Neural crest cell (in vitro differentiated cells): ENCODE results near the gene RDH5. TPM values are rescaled to one million over a fixed set of nuclear protein-coding genes. Genes with fewer than 3 reads are reported as not detected.
A peak's percentile ranks its signal among the peaks of the same experiment; 100 is the strongest.

ENCODE experiments used
- DNase-seq: peaks from one replicate; pipeline ENCODE4 v3.0.0; 2021; ENCODE audit warnings: low read depth, mixed read lengths, low spot score
- H3K27ac Mint-ChIP-seq: one replicate; pipeline ENCODE4 v1.8.0; 2021; ENCODE audit warnings: mild to moderate bottlenecking, mixed read lengths; ENCODE audit not compliant: unreplicated experiment
- H3K27me3 Mint-ChIP-seq: 2 replicates; pipeline ENCODE4 v1.8.0; 2021; ENCODE audit warnings: low read depth, mild to moderate bottlenecking, mixed read lengths
- H3K36me3 Mint-ChIP-seq: 2 replicates; pipeline ENCODE4 v1.8.0; 2021; ENCODE audit warnings: low read depth, mild to moderate bottlenecking, mixed read lengths
- H3K4me1 Mint-ChIP-seq: 2 replicates; pipeline ENCODE4 v1.8.0; 2021; ENCODE audit warnings: mixed read lengths
- H3K4me3 Mint-ChIP-seq: one replicate; pipeline ENCODE4 v1.8.0; 2021; ENCODE audit warnings: mild to moderate bottlenecking, mixed read lengths
- H3K9me3 Mint-ChIP-seq: 2 replicates; pipeline ENCODE4 v1.8.0; 2021; ENCODE audit warnings: mixed read lengths
- CTCF ChIP-seq: fragments of 200-600 bp; sonication (generic); conservative IDR thresholded peaks from 2 replicates; pipeline ENCODE4 v1.5.0; 2021; ENCODE audit warnings: antibody characterized with exemption, mild to moderate bottlenecking
- total RNA-seq: library from RNA; stranded (reverse); gene quantifications from 2 replicates; pipeline ENCODE4 v1.2.1, GENCODE V29; 2021

The RDH5 gene
- total RNA-seq, 1 donor from 2014 or later: 14.2 TPM

DNA sequence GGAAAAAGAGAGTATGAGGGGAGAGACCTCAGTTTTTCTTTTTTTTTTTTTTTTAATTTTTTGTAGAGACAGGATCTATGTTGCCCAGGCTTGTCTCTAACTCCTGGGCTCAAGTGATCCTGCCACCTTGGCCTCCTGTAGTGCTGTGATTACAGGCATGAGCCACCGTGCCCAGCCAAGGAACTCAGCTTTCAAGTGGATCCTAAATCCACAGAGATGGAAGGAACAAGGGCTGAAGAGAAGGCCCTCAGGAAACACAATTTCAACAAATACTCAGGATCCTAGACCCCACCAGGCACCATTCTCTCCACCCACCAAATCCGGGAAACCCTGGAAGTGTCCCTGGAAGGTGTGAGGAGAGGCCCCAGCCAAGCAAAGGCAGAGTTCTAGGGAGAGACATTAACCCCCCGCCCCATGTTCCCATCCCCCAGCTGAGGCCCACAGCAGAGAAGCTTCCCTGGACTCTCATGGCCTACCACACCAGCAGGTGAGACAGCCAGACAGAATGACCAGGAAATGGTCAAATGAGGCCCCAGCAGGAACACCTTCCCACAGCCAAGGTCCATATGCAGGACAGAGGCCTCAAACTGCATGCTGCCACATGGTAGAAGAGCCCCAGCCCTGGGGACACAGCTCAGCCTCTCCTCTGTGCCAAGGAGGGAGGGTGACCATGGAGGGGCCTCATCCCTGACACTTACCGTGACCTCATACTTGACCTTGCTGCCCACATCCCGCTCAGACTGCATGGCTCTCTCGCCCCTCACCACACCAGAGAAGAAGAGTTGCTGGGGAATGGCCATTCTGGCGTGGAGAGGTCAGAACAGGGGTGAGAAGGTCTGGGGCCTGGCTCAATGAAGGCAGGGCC lies 26.6 kb upstream of the RDH5 start:
- Mint-ChIP-seq H3K4me1 (no peaks in the 10 kb centered on the region), H3K27me3 (no peaks in the 10 kb centered on the region), H3K9me3 (no peaks in the 10 kb centered on the region), H3K4me3 (no peak overlapping the region), H3K27ac (no peak overlapping the region), H3K36me3 (peaks cover 3% of the 10 kb centered on the region)
- no peak for TF ChIP-seq CTCF
- no peak for DNase-seq

DNA sequence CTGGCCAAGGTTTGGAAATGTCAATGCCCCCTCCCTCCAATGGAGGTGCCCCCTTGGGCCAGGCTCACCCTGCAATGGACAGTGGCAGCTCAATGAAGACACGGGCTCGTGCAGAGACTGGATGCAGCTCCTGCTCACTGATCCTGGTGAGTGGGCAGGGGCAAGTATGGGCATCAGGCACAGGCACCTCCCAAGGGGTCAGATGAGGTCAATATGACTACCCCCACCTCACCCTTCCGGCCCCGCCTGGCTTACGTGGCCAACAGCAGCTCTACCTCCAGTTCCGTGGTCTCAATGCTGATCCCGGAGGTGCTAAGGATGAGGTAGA lies 26.0 kb upstream of the RDH5 start:
- H3K4me3 Mint-ChIP-seq: no peak overlapping the region
- no peaks in the 10 kb centered on the region for H3K4me1 Mint-ChIP-seq
- H3K36me3 Mint-ChIP-seq: peaks cover 3% of the 10 kb centered on the region
- H3K27me3 Mint-ChIP-seq: no peaks in the 10 kb centered on the region
- TF ChIP-seq CTCF: no peak
- DNase-seq: no peak
- H3K9me3 Mint-ChIP-seq: no peaks in the 10 kb centered on the region
- peak overlapping the region; percentile 43 for H3K27ac Mint-ChIP-seq

- DNase-seq: no peak
- Mint-ChIP-seq H3K4me1 (no peaks in the 10 kb centered on the region), H3K4me3 (no peak overlapping the region), H3K27me3 (no peaks in the 10 kb centered on the region), H3K36me3 (peaks cover 3% of the 10 kb centered on the region), H3K27ac (no peak overlapping the region), H3K9me3 (no peaks in the 10 kb centered on the region)
- TF ChIP-seq CTCF: no peak
These were observed 25.5 kb upstream of the RDH5 start for GRCh38 chr12:55694651-55695050.

GRCh38 chr12:55695349-55695748 lies 24.8 kb upstream of the RDH5 start:
- no peak for TF ChIP-seq CTCF
- Mint-ChIP-seq H3K4me3 (no peak overlapping the region), H3K4me1 (no peaks in the 10 kb centered on the region), H3K9me3 (no peaks in the 10 kb centered on the region), H3K27ac (no peak overlapping the region), H3K36me3 (peaks cover 3% of the 10 kb centered on the region), H3K27me3 (no peaks in the 10 kb centered on the region)
- DNase-seq: no peak

DNA sequence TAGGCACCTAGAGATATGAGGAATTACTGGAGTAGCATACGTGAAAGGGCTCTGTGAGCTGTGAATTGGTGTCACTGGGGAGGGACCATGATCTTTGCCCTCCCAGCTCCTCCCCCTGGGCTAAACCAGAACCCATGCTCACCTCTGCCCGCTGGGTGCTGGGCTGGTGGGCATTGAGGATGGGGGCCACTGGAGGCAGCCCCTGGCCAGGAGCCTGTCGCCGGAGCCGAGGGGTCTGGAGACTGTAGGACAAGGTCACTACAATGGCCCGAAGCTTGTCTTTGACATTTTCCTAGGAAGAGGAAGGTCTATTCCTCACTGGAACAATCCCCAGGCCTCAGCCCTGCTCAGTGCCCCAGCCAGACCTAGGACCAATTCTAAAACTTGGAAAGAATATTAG lies 24.1 kb upstream of the RDH5 start:
- TF ChIP-seq CTCF: no peak
- Mint-ChIP-seq H3K36me3 (peaks cover 2% of the 10 kb centered on the region), H3K27ac (peak overlapping the region; percentile 88), H3K4me1 (no peaks in the 10 kb centered on the region), H3K4me3 (no peak overlapping the region), H3K9me3 (no peaks in the 10 kb centered on the region), H3K27me3 (no peaks in the 10 kb centered on the region)
- no peak for DNase-seq
